ENCODE results near the gene FKBP7.
A peak's percentile ranks its signal among the peaks of the same experiment; 100 is the strongest.
"Not testable (repeated sequence)": the region's sequence is repeated elsewhere in the genome, so short reads cannot be mapped to it uniquely, and the experiment has no call there.

The FKBP7 gene

DNA sequence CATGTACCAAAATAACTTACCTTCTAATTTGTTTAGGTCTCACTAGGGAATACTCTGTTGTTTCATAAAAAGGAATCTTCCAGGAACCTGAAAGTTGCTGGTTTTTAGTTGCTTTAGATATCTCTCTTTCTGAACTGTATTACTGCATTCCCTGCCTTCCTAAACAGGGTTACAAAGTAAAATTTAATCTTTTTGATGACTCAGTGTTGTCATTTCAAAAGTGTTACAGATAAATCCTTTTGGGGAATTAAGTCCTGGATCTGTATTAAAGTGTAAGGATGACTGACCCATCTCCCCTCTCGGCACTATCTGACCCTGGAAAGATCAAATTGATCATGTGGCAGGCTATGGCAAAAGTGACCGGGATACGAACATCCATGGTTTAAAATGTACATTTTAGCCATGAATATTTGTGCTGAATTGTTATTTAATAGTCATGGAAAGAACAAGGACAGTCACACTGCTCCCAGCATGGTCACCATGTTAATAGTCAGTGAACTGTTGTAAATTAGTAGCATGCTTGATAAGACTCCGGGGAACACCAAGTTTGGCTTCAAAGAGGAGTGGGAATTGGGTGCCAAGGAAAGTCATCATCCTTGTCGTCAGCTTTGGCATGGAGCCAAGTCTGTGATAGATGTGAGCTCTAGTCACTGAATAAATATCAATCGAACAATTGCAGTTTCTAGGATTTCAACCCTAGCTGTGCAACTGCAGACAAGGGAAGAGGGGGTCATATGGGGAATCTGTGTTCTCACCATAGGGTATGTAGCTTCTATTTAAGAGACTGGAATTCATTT lies 6.0 kb upstream of the FKBP7 start:
- no peak for ATAC-seq

DNA sequence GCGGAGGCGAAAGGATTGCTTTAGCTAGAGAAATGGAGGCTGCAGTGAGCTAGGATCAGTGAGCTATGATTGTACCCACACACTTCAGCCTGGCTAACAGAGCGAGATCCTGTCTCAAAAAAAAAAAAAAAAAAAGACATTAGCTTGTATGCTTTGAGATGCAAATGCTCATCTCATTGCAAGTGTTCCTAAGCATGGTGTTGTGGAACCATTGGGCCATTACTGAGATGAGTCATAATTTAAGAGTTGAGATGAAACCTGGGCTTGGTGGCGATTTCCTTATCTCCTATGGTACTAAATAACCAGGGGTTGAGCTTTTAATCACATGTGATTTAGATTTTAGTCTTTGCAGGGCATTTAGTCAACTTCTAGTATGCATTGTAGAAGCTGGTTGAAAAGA lies 4.0 kb upstream of the FKBP7 start:
- ATAC-seq, result no peak

DNA sequence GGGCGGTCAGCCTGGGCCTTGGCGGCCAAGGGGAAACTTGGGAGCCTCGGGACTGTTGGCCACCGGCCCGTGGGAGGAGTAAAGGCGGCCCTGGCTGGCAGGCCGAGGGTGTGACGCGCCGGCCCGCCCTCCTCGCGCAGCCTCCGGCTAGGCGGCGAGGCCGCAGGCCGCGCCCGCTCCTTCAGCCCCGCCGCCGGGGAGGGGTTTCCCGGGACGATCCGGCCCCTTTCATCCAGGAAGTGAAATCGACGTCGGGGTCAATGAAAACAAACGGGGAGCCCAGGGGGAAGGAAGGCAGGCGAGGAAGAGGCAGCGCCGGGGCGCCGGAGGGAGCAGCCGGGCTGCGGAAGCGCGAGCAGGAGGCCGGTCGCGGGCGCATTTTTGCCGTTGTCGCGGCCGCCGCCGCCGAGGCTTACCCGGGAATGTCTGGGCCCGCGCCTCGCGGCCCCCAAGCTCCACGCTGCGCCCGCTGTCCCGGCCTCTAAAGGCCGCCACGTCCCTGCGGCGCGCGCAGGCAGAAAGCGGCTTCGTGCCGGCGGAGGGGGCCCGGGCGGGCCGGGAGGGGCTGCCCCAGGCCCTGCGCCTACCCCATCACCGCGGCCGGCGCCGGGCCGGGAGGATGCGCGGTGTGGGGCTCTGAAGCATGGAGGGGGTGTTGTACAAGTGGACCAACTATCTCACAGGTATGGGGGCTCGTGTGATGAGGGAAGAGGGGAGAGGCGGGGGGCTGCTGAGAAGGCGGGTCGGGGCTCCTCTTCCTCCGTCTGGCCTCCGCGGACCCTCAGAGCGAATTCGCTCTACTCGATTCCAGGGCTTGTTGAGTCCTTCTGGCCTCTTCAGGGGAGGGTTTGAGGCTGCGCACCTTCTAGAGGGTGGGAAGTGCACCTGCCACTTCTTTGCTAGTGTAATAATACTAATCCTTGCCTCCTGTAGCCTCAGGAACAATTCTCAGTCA lies 2.1 kb upstream of the FKBP7 start, which contains the start of gene PLEKHA3:
PLEKHA3 (plus strand) TSS at position 231 of the 955 bp plus-strand sequence; CDS start at position 644, 413 bp downstream.
- ATAC-seq, result peak; percentile 67 to 70

DNA sequence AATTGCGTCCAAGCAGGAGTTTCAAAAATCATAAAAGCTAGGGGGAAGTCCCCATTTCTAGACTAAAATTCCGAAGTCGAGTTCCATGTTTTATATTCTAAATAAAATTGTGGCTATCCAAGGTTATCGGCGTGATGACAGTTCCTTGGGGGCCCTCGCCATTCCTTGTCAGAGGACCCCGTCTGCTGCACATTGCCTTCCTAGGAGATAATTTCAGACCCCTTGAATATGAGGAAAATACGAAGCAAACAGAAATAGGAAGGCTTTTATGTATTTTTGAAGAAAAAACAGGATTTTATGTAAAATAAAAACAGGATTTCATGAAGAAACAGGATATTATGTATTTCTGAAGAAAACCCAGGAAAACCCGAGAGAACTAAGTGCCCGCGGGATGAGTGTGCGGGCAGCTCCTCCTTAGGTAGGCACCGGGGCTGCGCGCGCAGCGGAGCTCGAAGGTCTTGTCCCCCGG lies 1.4 kb upstream of the FKBP7 start:
- no peak for ATAC-seq

DNA sequence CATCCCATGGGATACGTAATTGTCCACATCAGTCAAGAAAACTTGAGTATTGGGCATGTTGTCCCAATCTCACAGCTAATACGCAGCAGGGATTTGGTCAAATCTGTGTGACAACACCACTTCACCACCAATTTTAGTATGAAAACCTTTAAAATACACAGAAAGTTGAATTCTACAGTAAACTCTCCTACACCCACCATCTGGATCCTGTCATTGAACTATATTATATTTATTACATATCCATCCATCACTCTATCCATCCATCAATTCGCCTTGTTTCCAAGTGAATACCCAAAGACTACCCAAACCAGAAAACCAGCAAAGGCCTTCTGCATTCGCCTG lies 846 bp upstream of the FKBP7 start:
- no peak for ATAC-seq

DNA sequence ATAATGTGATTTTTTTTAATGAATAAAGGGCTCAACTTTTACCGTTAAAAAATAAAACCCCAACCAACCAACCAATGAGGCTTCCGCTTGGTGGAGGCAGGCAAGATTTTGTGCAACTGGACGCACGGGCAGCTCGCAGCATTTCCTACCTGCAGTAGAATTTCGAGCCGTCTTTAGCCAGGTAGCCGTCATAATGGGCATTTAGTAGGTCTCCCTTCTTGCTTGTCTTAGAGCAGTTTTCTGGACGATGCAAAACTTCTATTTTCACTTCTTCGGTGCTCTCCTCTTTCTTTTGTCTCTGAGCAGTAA lies 316 bp downstream of the FKBP7 start:
- no peak for ATAC-seq

DNA sequence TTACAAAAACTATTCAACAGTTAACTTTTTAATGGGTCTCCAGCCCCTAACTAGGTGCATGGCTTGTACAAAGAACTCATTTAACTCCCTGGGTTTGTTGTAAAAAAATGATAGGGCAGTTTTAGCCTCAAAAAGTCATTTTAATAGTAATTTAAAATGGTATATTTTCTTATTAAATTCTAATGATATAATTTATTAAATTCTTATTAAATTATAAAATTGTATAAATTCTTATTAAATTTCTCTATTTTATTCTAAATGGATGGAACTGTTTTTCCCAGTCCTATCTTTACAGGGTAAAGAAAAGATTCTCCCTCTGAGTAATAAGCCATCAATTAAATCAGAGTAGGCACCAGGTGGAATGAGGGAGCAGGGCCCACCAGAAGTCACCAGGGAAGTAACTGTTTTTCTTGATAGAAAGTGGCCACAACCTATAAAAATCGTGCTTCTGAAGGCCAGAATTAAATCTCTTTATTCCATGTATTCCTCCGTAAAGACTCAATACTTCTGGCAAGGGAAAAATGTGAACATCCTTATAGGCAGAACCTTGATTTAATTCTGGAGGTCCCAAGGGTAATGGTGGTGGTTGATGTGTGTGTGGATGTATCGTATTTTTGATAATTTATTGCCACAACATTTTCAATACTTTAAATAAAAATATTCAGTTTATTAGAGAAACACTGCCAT lies 814 bp downstream of the FKBP7 start:
- no peak for ATAC-seq

DNA sequence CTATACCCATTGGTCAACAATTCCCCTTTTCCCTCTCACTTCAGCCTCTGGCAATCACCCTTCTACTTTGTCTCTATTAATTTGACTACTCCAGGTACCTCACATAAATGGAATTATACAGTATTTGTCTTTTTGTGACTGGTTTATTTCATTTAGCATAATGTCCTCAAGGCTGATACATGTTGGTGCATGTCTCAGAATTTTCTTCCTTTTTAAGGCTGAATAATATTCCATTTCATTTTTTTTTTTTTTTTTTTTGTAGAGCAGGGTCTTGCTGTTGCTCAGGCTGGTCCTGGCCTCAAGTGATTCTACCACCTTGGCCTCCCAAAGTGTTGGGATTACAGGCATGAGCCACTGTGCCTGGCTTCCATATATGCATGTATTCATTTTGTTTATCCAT lies 1.9 kb downstream of the FKBP7 start:
- no peak for ATAC-seq

DNA sequence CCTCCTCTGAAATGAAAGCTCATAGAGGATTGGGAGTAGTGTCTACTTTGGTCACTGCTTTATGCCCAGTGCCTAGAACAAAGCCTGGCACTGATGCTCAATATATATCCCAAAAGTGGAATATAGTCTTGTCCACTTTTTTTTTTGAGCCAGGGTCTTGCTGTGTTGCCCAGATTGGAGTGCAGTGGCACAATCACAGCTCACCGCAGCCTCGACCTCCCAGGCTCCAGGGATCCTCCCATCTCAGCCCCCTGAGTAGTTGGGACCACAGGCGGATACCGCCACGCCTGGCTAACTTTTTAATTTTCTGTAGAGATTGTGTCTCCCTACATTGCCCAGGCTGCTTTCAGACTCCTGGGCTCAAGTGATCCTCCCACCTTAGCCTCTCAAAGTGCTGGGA lies 3.8 kb downstream of the FKBP7 start:
- no peak for ATAC-seq

DNA sequence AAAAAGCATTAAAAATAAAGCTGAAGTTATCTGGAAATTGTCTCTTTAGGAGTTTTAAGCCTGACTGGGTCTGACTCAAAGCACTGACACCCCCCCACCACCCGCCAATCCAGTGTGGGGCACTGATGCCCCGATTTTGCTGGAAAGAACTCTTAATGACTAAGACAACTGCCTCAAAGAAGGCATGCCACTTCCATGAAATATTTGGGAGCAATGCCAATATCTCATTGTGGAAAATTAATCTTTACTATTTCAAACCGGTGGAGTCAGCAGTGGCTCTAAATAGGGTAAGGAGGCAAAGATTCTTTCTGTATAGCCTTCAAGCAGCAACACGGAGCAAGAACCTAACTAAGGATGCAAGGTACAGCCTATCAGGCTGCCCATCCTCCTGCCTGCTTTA lies 4.5 kb downstream of the FKBP7 start:
- no peak for ATAC-seq

DNA sequence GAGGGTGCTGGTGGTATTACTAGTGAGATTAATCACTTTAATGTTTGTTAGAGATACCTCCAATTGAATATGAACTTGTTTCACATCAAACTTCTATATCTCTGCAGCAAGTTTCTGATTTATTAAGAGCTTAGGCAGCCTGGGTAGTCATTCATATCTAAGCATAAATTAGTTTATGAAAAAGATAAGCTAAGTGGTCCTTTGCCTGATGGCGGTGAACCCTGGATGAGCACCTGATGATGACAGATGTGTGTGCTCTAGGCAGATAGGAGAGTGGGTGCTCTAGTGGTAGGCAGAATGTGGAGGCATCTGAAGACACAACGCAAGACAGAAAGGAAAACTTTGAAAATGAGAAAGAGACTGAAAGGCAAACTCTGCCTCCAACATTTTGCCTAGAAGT lies 5.0 kb downstream of the FKBP7 start:
- ATAC-seq, result no peak

DNA sequence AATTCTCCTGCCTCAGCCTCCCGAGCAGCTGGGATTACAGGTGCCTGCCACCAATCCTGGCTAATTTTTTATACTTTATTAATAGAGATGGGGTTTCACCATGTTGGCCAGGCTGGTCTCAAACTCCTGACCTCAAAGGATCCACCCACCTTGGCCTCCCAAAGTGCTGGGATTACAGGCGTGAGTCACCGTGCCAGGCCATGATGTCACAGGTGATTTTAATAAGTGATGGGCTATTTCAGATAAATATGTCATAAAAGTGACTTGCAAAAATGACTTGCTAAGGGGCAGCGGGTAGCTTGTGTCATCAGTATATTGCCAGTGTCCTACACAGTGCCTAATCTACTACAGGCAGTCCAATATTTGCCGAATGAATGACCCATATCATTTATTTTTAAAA lies 7.1 kb downstream of the FKBP7 start:
- ATAC-seq, result not testable (repeated sequence)

DNA sequence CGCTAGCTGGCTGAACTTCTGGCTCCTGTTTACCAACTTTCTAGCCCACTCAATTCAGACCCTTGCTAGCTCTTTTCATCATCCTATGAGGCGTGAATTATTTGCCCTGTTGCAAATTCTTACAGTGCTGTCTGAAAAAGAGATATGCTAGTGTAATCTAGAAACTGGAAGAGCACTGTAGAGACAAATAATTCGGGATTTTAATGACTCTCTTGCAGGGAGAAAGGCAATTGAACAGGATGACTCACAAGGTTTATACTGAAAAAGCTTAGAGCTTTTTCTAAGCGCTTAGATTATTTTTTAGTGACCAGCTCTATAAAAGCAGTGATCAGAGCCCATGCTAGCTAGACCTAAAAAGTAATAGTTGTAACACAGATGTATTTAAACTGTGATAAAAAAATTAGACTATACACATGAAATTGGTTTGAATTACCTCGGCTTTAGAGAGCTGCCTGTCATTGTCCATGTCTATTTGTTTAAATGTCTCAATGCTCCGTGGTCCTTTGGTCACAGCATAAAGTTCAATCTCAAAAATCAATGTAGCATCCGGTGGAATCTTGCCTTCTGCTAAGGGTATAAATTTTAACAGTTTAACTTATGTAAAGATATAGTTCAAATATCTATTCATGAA lies 9.1 kb downstream of the FKBP7 start:
- ATAC-seq, result no peak

DNA sequence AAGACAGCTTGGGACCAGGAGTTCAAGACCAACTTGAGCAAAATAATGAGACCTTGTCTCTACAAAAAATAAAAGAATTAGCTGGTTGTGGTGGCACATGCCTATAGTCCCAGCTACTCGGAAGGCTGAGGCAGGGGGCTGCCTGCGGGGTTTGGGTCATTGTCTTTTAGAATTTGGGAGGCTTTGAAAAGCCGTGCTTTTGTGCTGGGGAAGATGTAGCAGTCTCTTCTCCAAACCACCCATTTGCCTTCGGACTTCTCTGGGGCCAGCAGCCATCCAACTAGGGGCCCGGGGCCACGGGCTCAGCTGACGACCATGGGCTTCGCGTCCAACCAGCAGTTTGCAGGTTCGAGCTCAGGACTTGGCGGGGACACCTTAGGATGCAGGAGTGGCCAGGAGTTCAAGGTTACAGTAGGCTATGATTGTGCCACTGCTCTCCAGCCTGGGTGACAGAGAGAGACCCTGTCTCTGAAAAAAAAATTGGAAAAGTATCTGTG lies 21.0 kb downstream of the FKBP7 start:
- ATAC-seq, result no peak

DNA sequence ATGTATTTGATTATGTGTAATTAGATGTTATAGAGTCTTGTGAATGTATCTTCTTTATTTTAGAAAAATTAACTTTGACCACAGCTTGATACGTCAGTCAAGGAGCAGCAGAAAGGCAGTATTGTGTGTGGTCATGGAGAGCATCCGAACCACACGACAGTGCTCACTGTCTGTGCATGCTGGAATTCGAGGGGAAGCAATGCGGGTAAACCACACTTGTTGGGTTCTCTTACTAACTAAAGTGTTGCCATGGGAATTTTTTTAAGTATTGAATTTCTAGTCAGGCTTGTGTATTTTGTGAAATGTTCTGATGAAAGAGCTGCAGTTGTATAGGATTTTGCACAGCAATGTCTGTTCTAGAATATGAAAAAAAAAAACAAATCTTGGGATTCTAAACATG lies 22.5 kb downstream of the FKBP7 start:
- no peak for ATAC-seq

DNA sequence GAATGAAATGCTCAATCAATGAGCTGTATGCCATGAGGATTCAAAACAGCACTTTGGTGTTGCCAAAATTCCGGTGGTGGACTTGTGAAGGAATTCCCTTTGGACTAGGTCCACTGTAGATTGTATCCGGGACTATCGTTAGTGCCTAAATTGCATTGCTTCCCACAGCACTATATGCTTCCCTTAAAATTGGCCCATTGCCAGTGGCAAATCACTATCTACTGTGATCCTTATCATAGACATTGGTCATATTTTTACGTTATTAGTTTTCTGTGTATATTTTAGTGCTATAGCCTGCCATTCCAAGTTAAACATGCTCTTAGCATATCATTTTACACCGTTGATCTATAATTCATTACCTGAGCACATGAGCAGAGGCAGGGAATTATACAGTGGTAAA lies 25.5 kb downstream of the FKBP7 start:
- no peak for ATAC-seq

DNA sequence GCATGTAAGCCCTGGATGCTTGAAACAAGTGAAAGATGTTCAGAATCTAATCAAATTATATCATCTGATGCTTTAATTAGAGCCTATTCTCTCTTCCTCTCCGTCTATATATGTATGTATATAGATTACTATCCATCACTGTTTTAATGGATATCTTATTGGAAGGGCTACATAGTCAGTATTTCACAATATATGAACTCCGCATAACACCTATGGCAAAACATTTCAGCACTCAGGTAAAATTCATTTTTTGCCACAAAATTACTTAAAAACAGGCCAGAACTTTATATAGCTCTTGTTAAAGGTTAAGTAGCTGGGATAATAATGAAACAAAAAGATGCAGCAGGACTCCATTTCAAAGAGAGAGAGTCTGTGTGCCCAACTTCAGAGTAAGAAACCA lies 26.1 kb downstream of the FKBP7 start:
- no peak for ATAC-seq

DNA sequence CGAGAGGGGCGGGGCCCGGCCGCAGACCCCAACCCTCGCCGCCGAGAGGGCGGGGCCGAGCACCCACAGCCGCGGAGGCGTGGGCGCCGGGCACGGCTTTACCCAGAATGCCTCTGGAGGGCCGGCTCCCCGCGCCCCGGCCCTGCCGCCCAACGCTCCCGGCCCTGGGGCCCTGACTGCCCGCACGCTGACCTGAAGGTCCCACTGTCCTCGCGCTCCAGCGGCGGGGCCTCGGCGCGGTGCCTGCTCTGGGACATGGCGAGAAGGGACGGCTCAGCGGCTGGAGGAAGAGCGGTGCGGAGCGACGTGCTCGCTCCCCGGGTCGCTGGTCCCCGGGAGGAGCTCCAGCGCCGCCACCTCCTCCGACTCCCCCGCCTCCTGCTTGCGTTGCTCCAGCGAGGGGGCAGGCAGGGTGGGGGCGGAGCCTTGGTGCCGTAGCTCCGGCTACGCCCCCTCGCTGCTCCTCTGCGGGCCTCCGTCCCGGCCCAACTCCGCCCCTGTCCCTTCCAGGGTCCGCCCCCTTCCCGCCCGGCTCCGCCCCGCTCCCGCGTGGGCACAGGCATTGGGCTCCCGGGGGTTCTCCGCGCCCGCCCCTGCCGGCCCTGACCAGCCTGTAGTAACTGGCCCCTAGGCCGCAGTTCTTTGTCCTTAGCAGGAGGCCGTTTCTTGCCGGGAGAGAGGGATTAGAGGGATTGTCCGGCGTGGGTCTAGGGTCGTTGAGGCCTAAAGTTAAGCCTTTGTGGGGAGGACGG lies 27.4 kb downstream of the FKBP7 start, which contains the start of the genes PJVK and PRKRA:
PJVK (plus strand) TSS at position 605 of the 752 bp plus-strand sequence. CDS start 2,032 bp downstream, outside the sequence.
PRKRA (minus strand) TSS at position 402 of the 752 bp plus-strand sequence; CDS start at position 257, 145 bp downstream.
- ATAC-seq, result peak; percentile 84 to 85

DNA sequence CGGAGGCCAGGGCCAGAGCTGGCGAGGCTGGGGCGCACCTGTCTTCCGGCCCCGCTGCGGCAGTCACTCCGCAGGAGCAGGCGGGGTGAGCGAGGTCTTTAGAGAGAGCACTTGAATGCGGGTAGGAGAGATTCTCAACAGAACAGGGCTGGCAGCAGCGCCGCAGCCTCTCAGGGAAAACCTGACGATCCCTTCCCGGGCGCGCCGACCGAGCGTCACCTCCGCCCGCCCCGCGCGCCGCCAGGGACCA lies 28.0 kb downstream of the FKBP7 start:
- peak; percentile 58 to 60 for ATAC-seq

DNA sequence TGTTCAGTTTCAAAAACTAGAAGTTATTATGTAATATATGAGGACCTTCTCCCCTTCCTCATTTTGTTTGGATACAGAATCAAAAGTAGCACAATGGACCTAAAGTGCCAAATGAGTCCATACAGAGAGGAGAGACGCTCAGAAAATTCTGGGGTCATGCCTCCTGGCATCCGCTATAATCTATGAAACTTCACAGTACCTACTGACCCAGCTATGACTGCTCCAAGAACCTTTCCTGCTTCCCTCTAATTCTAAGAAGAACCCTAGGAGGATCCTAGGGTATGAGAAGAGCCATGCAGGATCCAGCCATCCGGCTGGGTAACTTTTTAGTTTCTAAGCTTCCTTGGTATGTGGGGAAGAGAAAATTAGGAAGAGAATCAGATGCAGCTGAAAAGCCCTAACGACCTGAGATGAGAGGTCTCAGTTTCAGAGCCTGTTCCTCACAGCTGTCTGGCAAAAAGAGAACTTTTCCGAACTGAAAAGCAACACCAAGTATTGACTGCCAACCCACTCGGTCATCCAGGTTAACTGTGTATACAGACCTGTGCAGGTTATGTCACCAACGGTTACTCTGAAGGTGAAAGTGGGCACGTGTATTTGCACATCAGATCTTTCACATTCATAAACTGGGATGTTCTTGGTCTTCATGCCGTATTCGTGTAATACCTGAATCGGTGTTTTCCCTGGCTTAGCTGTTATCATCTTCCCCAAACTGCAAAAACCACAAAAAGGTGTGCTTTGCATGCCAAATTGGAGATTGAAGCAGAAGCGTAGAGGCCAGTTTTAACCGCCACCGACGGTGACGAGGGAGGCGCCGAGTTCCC lies 28.5 kb downstream of the FKBP7 start:
- ATAC-seq, result peak; percentile 10 to 15
